ENCODE data around the gene KCND3. TPM values are rescaled to one million over a fixed set of nuclear protein-coding genes. Genes with fewer than 3 reads are reported as not detected.

Gene KCND3
- total and polyA plus RNA-seq, 12 donors, result 3.5 to 24.7 (median 15.2) TPM

DNA sequence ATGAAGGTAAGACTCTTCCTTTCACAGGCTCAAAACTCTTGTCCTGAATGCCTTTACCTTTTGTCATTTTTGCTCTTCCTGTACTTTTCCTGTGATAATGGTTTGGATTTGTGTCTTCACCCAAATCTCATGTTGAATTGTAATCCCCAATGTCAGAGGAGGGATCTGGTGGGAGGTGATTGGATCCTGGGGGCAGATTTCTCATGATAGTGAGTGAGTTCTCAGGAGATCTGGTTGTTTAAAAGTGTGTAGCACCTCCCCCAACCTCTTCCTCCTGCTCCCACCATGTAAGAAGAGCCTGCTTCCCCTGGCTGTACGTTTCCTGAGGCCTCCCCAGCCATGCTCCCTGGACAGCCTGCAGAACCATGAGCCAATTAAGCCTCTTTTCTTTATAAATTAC is 158.3 kb downstream of the KCND3 start:
- H3K4me3 ChIP-seq, result no peak overlapping the region
- H3K9me3 ChIP-seq, result no peaks in the 10 kb centered on the region
- H3K4me1 ChIP-seq, result peaks cover 0 to 6% (median 0%) of the 10 kb centered on the region in 9 donors
- intact Hi-C loops (cut with DNase I), result no loop called here
- H3K36me3 ChIP-seq, result no peaks in the 10 kb centered on the region
- no peak overlapping the region for H3K27ac ChIP-seq
- DNase-seq (no peak), ATAC-seq (no peak)
- 43 to 71% methylated on average over 1 of the region's 1 CpG for WGBS, 2 donors
- H3K27me3 ChIP-seq, result no peaks in the 10 kb centered on the region
- TF ChIP-seq, protein P1, sequence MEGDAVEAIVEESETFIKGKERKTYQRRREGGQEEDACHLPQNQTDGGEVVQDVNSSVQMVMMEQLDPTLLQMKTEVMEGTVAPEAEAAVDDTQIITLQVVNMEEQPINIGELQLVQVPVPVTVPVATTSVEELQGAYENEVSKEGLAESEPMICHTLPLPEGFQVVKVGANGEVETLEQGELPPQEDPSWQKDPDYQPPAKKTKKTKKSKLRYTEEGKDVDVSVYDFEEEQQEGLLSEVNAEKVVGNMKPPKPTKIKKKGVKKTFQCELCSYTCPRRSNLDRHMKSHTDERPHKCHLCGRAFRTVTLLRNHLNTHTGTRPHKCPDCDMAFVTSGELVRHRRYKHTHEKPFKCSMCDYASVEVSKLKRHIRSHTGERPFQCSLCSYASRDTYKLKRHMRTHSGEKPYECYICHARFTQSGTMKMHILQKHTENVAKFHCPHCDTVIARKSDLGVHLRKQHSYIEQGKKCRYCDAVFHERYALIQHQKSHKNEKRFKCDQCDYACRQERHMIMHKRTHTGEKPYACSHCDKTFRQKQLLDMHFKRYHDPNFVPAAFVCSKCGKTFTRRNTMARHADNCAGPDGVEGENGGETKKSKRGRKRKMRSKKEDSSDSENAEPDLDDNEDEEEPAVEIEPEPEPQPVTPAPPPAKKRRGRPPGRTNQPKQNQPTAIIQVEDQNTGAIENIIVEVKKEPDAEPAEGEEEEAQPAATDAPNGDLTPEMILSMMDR (IDR thresholded peaks at IDR 0.05), result no peak

DNA sequence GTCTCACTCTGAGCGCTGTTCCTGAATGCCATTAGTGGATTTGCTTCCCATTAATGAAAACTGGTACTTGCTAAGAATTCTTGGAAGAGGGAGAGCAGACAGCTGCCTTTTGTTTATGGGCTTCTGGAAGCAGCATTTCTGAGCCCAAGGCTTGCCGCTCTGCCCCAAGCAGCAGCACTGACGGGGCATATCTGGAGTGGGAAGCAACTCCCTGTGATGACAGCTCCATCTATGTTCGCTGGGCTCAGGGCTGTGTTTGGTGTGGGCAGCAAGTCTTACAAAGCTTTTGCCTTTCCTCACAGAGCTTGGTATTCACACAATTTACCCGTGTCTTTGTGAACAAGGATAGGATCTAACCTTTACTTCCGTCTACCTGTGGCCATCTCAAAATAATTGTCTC is 161.5 kb downstream of the KCND3 start:
- Histone ChIP-seq H3K9me3 (peaks cover 0 to 5% (median 0%) of the 10 kb centered on the region in 11 donors), H3K36me3 (no peaks in the 10 kb centered on the region), H3K27ac (no peak overlapping the region), H3K4me1 (peaks cover 0 to 6% (median 0%) of the 10 kb centered on the region in 9 donors), H3K27me3 (no peaks in the 10 kb centered on the region), H3K4me3 (no peak overlapping the region)
- TF ChIP-seq, protein P1 (IDR thresholded peaks at IDR 0.05), result no peak
- 46 to 63% methylated on average over 6 of the region's 6 CpGs for WGBS, 2 donors
- intact Hi-C loops (cut with DNase I), result no loop called here
- ATAC-seq (peak in 1 of 8 donors; percentile 45), DNase-seq (no peak)

DNA sequence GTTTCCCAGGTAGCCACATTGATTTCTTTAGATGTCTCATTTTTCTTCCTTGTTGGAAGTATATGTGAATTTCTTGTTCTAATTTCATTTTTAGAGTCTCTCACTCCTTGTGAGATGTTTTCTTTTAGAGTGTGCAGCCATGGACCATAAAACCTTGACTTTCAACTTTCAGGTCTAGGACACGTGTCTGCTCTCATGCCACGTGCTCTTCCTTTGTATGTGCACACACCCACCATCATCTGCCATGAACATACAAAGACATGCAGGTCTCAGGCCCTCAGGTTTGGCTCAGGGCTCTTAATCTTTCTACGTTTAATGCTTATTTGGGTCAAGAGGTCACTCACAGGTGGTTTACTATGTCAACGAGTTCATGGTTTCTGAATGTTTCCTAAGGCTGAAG is 163.2 kb downstream of the KCND3 start:
- H3K27ac ChIP-seq, result no peak overlapping the region
- H3K9me3 ChIP-seq, result peaks cover 0 to 5% (median 0%) of the 10 kb centered on the region in 11 donors
- TF ChIP-seq, protein P1 (IDR thresholded peaks at IDR 0.05), result no peak
- intact Hi-C loops (cut with DNase I), result no loop called here
- no peak for ATAC-seq
- DNase-seq, result no peak
- no peak overlapping the region for H3K4me3 ChIP-seq
- no peaks in the 10 kb centered on the region for H3K27me3 ChIP-seq
- WGBS, 2 donors, result 73 to 81% methylated on average over 4 of the region's 4 CpGs
- no peaks in the 10 kb centered on the region for H3K36me3 ChIP-seq
- peaks cover 0 to 6% (median 0%) of the 10 kb centered on the region in 9 donors for H3K4me1 ChIP-seq

DNA sequence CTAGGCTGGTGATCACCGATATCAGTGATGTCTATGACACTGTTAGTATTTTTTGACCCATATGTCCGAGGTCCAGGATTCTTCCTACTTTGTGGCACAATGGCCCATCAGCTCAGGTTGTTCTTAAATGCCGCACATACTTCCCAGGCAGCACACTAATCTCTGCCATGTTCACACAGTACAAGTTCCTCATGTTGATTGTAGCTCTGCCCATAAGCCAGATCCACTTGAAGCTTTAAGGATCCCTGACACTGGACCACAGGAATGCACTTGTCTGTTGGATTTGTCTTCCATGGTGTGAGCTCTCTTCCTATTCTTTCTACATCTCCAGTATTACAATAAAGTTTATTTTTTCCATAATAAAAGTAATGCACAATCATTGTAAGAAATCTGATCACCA is 164.3 kb downstream of the KCND3 start:
- ATAC-seq, result no peak
- intact Hi-C loops (cut with DNase I), result no loop called here
- Histone ChIP-seq H3K36me3 (no peaks in the 10 kb centered on the region), H3K9me3 (peaks cover 0 to 5% (median 0%) of the 10 kb centered on the region in 11 donors), H3K4me3 (no peak overlapping the region), H3K27ac (no peak overlapping the region), H3K4me1 (peaks cover 0 to 6% (median 0%) of the 10 kb centered on the region in 9 donors), H3K27me3 (no peaks in the 10 kb centered on the region)
- DNase-seq, result no peak
- TF ChIP-seq, protein P1 (IDR thresholded peaks at IDR 0.05), result no peak
- WGBS, 2 donors, result 89 to 90% methylated on average over 3 of the region's 3 CpGs

Data from heart right ventricle (tissue), 16 donors.